OCI-LY3 (cell line): Measurements from ENCODE around the gene DHX38.

Experiments used
- H2AFZ ChIP-seq: fragments of 200-600, 300-600 bp; shearing (Covaris generic); 2 replicates; pipeline ENCODE4 v1.6.0; 2014; ENCODE audit warnings: antibody characterized with exemption, low read depth, low read length
- H3K27ac ChIP-seq: fragments of 200-600, 300-600 bp; sonication (generic); 2 replicates; pipeline ENCODE4 v1.5.1; 2014; ENCODE audit warnings: mild to moderate bottlenecking, low read length, moderate library complexity, mixed read lengths
- H3K27me3 ChIP-seq: fragments of 200-600, 300-600 bp; sonication (generic); 2 replicates; pipeline ENCODE4 v1.6.1; 2014; ENCODE audit warnings: low read depth, low read length, mixed read lengths
- H3K36me3 ChIP-seq: fragments of 200-600, 300-600 bp; sonication (generic); replicated peaks from 2 replicates; pipeline ENCODE3; 2014; ENCODE audit warnings: low read depth, low read length, mixed read lengths
- H3K4me1 ChIP-seq: fragments of 300-600, 200-600 bp; sonication (generic); 2 replicates; pipeline ENCODE4 v1.6.1; 2014; ENCODE audit warnings: low read length, mixed read lengths
- H3K4me2 ChIP-seq: fragments of 200-600, 300-600 bp; sonication (generic); 2 replicates; pipeline ENCODE4 v1.6.1; 2014; ENCODE audit warnings: low read length, mixed read lengths
- H3K4me3 ChIP-seq: fragments of 300-600, 200-600 bp; sonication (generic); 2 replicates; pipeline ENCODE4 v1.5.1; 2014; ENCODE audit warnings: antibody characterized with exemption, mild to moderate bottlenecking, low read length, moderate library complexity
- H3K79me2 ChIP-seq: fragments of 300-600, 200-600 bp; shearing (Covaris generic); 2 replicates; pipeline ENCODE4 v1.6.1; 2014; ENCODE audit warnings: mild to moderate bottlenecking, low read length, mixed read lengths
- H3K9ac ChIP-seq: fragments of 300-600, 200-600 bp; shearing (Covaris generic); 2 replicates; pipeline ENCODE4 v1.6.0; 2014; ENCODE audit warnings: mild to moderate bottlenecking, low read length, moderate library complexity
- H3K9me3 ChIP-seq: fragments of 200-600, 300-600 bp; shearing (Covaris generic); 2 replicates; pipeline ENCODE4 v1.6.1; 2014; ENCODE audit warnings: low read length, mixed read lengths; ENCODE audit not compliant: insufficient read depth
- H4K20me1 ChIP-seq: fragments of 200-600, 300-600 bp; sonication (generic); 2 replicates; pipeline ENCODE4 v1.6.1; 2016; ENCODE audit warnings: low read length, mixed read lengths; ENCODE audit not compliant: insufficient read depth
- EZH2phosphoT487 ChIP-seq: fragments of 200-600 bp; shearing (Covaris generic); IDR thresholded peaks from 2 replicates; pipeline ENCODE4 v1.6.1; 2018; ENCODE audit warnings: antibody characterized with exemption, mixed run types, low read depth
- TF ChIP-seq, protein P1 (sequence below): fragments of 200-600, 300-600 bp; sonication (generic); IDR thresholded peaks from 2 replicates; pipeline ENCODE4 v1.5.1; 2014; ENCODE audit warnings: antibody characterized with exemption, low read length, low read depth

Gene DHX38

DNA sequence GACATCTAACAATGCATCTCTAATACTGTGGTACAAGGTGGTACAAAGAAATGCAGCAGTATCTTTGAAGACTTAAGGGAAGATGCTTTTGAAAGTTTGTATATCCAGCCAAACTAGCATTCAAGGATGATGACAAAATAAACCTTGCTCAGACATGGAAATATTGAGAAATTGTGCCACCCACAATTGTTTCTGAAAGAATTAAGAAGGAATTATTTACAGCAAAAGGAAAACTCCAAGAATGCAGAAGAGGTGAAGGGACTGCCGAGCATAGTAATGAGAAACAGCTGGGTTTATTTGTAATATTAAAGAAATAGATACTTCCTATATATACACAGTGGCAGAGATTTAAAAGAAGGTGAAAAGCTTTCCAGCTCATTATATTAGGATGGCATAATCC lies 48.8 kb downstream of the DHX38 start:
- TF ChIP-seq EZH2phosphoT487, result no peak
- TF ChIP-seq, protein P1, sequence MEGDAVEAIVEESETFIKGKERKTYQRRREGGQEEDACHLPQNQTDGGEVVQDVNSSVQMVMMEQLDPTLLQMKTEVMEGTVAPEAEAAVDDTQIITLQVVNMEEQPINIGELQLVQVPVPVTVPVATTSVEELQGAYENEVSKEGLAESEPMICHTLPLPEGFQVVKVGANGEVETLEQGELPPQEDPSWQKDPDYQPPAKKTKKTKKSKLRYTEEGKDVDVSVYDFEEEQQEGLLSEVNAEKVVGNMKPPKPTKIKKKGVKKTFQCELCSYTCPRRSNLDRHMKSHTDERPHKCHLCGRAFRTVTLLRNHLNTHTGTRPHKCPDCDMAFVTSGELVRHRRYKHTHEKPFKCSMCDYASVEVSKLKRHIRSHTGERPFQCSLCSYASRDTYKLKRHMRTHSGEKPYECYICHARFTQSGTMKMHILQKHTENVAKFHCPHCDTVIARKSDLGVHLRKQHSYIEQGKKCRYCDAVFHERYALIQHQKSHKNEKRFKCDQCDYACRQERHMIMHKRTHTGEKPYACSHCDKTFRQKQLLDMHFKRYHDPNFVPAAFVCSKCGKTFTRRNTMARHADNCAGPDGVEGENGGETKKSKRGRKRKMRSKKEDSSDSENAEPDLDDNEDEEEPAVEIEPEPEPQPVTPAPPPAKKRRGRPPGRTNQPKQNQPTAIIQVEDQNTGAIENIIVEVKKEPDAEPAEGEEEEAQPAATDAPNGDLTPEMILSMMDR, result no peak
- Histone ChIP-seq H3K4me1 (no peaks in the 10 kb centered on the region), H3K9ac (no peak overlapping the region)

DNA sequence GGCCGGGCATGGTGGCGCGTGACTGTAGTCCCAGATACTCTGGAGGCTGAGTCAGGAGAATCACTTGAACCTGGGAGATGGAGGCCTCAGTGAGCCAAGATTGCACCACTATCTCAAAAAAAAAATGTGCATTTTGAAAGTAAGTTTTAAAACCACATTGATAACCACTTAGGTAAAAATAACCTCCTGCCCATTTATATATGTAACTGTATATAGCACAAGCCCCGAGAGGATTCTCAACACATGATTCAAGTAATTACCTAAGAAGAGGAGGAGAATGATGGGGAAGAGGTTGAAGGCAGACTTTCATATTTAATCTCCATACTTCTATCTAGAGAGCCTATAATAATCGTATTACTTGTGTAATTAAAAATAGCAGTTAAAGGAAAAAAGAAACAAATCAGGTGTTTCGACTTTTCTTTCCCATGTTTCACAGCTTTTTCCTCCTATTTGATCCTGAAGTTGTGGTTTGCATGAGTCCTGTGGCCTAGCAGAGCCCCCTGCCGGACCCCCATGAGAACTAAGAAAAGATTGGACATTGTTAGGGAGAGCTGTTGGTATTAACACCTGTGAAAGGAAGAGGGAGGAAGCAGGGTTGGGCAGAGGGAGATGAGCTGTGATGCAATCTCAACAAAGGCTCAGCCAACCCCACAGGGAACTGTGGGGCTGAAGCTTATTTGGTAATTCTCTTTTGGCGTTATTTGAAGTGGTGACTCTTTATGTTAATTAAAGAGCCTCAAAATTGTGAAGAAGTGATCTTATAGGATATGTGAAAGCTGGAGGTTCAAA lies 56.2 kb downstream of the DHX38 start:
- TF ChIP-seq, protein P1, result peak; percentile 34
- TF ChIP-seq EZH2phosphoT487, result no peak
- H2AFZ ChIP-seq, result no peak overlapping the region

More for the DNA sequence above, 48.8 kb downstream of the DHX38 start:
- Histone ChIP-seq H3K27me3 (no peaks in the 10 kb centered on the region), H3K9me3 (no peaks in the 10 kb centered on the region), H3K4me2 (no peak overlapping the region), H3K79me2 (no peaks in the 10 kb centered on the region), H4K20me1 (no peaks in the 10 kb centered on the region), H3K27ac (no peak overlapping the region), H3K36me3 (no peaks in the 10 kb centered on the region), H3K4me3 (no peak overlapping the region), H2AFZ (no peak overlapping the region)

DNA sequence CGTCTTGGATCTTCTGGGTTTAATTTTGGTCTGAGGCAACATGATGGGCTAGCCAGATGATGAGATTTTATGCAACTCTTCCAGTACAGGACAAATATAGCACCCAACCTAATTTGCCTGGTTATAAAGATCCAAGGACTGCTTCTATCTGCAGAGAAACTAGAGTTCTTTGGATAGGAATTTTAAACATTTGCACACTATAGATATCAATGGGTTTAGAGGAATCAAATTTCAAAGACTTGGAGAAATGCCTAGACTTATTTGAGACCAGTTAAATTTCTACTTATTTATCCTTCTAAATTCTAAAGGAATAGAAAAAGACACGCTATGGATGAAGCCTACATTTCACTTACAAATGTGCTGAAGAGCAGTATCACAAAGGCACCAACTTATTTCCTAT lies 65.7 kb downstream of the DHX38 start:
- Histone ChIP-seq H3K4me2 (no peak overlapping the region), H3K4me1 (peaks cover 3% of the 10 kb centered on the region; the same call in 1 of the 2 replicates), H2AFZ (no peak overlapping the region), H3K27ac (no peak overlapping the region), H3K27me3 (no peaks in the 10 kb centered on the region), H3K79me2 (no peaks in the 10 kb centered on the region), H3K9ac (no peak overlapping the region), H3K36me3 (peaks cover 2% of the 10 kb centered on the region), H4K20me1 (no peaks in the 10 kb centered on the region), H3K4me3 (no peak overlapping the region), H3K9me3 (no peaks in the 10 kb centered on the region)
- TF ChIP-seq, protein P1, result no peak
- no peak for TF ChIP-seq EZH2phosphoT487

More for the DNA sequence above, 56.2 kb downstream of the DHX38 start:
- Histone ChIP-seq H3K27ac (no peak overlapping the region), H3K4me3 (no peak overlapping the region), H3K9ac (no peak overlapping the region), H3K79me2 (no peaks in the 10 kb centered on the region), H3K36me3 (no peaks in the 10 kb centered on the region), H3K4me1 (peaks cover 2% of the 10 kb centered on the region; the same call in 1 of the 2 replicates), H4K20me1 (no peaks in the 10 kb centered on the region), H3K27me3 (no peaks in the 10 kb centered on the region), H3K4me2 (no peak overlapping the region), H3K9me3 (no peaks in the 10 kb centered on the region)

DNA sequence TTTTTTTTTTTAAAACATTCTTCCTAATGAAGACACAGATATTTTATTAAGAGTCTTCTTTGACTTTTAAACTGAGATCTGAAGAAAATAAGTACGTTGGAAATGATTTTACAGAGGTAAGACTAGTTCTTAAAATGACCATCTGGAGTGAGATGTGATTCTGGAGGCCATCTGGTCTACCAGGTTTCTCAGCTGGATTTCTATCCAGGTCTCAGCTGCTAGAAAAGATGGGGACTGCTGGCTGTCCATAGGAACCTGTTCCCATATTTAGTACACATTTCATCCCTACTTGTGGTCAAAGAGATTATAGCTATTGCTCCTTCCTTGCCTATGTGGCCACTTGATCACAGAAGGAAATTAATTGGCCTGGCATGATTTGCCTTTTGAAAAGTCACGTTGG lies 66.2 kb downstream of the DHX38 start:
- no peak overlapping the region for H3K4me2 ChIP-seq
- H3K9ac ChIP-seq, result no peak overlapping the region
- H3K36me3 ChIP-seq, result peaks cover 2% of the 10 kb centered on the region
- TF ChIP-seq, protein P1, result no peak
- TF ChIP-seq EZH2phosphoT487, result no peak
- no peak overlapping the region for H3K27ac ChIP-seq
- peaks cover 2% of the 10 kb centered on the region; the same call in 1 of the 2 replicates for H3K4me1 ChIP-seq
- H3K4me3 ChIP-seq, result no peak overlapping the region
- H4K20me1 ChIP-seq, result no peaks in the 10 kb centered on the region
- H3K79me2 ChIP-seq, result no peaks in the 10 kb centered on the region
- H3K27me3 ChIP-seq, result no peaks in the 10 kb centered on the region
- H2AFZ ChIP-seq, result no peak overlapping the region
- H3K9me3 ChIP-seq, result no peaks in the 10 kb centered on the region
